GM18507 (cell line): ENCODE results near the gene WWTR1.

Experiments
- DNase-seq: peaks from one replicate; pipeline ENCODE4 v3.0.0; 2011; ENCODE audit warnings: low read depth; ENCODE audit not compliant: insufficient read length; ENCODE audit errors: extremely low spot score
- FAIRE-seq: peaks from 2 replicates; lab custom pipeline; 2011; peaks lifted over from hg19 to GRCh38; lab: Jason Lieb, UNC

Gene WWTR1

DNA sequence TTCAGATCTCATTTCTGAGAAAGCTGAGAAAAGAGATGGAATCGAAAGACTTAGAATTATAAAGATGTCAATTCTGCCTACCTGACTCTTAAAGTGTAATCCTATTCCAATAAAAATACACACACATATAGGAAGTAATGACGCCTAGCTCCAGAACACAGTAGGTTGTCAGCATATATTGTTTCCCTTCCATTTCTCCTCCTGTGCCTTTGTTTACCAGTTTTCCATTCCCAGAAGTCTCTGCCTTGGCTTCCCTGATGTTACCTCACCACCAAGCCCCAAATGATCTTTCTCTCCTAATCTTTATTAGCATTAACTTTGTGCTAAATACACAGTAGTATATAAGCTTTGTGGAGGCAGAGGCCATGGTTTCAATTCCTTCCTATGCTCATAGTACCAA, 143.4 kb downstream of the WWTR1 start:
- DNase-seq (no peak), FAIRE-seq (no peak)

DNA sequence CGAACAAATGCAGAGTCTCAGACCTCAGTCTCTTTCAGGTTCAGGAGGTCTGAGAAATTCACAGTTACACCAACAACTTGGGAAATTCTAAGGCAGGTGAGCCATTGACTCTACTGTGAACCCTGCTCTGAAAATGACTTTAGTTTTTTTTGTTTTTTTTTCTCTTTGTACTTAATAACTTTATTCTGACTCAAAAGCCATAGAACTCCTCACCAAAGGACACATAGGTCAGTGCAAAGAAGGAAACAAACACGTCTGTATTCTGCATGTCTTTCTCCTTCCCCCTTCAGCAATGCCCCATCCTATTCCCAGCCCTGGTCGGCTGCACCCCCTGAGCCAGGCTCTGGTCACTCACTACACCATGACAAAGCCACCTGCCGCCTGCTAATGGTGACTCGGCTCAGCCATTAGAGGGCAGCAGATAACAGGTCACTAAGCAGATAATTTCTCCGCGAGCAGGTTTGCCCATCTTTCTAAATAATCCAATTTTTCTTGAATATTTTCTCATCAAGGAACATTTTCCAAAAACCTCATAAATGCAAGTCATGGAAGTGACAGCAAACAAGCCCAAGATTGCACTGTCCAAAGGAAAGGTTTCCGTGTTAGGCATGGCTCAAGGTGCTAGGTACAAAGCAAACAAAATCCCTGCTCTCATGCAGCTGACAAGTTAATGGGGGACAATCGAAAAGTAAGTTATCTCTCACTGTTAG, 145.6 kb downstream of the WWTR1 start:
- DNase-seq (peak; percentile 47), FAIRE-seq (peak; percentile 75)

DNA sequence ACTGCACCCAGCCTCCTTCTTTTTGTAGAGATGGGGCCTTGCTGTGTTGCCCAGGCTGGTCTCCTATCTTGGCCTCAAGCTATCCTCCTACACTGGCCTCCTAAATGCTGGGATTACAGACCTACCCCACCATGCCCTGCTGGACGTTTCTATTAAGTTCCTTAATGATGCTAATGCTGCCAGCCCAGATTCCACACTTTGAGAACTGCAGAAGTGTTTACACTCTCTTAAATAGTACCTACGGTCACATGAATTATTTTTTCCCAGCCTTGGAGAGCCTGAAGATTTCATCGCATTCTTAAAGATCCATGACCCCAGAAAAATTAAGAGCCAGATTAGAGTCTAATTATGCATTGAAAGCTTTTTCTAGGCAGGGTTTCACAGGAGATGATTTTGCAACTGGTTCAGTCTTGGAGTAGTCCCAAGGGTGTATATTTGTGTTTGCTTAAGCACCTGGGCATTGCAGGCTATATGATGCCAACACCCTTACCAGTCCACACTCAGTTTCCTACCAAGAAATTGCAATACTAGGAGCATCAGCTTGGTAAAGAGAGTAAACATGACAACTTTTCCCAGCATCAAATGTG, 146.7 kb downstream of the WWTR1 start:
- no peak for FAIRE-seq
- DNase-seq = no peak

DNA sequence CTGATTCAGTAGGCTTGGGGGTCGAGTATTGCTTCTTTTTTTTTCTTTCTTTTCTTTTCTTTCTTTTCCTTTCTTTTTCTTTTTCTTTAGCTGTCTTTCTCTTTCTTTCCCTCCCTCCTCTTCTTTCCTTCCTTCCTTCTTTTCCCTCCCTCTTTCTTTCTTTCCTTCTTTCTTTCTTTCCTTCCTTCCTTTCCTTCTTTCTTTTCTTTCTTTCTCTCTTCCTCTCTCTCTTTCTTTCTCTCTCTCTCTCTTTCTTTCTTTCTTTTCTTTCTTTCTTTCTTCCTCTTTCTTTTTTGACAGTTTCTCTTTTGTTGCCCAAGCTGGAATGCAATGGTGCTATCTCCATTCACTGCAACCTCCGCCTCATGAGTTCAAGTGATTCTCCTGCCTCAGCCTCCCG, 147.3 kb downstream of the WWTR1 start:
- DNase-seq (no peak), FAIRE-seq (no peak)

DNA sequence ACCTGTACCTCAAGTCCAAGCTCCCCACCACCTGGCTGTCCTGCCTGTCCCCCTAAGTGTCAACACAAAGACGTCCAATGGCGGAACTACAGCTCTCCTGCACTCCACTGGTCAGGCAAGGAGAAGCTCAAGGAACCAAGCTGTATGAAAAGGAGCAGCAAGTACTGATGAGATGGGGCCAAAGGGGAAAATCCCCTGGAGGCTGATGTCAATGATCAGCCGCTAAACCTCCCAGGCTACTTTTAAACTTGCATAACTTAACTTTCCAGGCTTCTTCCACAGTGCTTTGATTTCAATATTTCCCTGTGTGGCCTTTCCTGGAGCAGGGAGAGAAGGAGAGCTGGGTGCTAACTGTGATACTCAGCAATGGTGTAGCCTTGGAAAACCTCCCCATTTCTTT, 148.3 kb downstream of the WWTR1 start:
- no peak for FAIRE-seq
- DNase-seq = no peak

DNA sequence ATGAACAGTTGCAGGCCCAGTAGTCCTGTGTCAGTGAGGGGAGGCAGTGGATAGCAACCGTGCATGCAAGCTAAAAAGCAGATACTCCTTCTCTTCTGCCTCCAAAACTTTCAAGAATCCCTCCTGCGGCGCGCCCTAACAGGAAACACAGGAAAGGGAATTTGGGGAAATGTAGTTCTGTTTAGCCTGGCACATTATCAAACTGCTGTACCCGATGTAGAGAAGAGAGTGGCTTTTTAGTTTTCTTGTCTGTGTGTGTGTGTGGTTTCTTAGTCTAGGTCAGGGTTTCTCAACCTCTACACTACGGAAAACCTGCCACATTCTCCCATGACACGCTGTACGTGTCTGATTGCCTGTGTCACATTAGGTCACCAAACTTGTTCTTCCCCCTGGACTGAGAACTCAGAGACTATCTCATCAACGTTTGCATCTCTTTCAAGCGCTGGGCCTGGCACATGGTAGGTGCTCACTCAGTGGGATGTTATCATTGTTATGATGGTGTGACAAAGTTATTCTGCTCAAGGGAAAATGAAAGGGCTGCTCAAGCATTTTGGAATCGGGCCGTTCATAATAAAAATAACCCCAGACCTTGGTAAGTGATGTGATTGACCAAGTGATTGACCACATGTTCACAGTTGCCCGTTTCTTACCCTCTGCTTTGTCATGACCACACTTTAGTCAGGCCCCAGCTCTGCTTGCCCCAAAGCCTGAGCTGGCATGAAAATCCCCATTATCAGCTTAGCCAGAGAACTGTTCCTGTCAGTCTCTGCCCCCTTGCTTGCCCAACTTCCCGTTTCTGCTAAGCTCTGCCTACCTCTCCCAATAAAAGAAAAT, 150.1 kb downstream of the WWTR1 start:
- no peak for DNase-seq
- FAIRE-seq = no peak

DNA sequence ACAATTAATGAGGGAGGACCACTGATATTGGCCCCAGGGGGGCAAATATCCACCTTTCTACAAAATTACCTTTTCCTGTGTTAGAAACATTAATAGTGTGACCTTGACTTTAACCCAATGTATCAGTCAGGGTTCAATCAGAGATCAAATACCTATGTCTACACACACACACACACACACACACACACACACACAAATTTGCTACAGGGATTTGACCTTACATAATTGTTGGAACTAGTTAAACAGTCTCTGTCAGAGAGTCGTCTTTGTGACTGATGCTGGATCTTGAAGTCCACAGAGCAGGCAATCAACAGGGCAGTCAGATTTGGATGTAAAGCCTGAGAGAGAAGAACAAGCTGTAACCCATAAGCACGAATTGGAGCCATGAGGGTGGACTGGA, 150.9 kb downstream of the WWTR1 start:
- FAIRE-seq (no peak), DNase-seq (no peak)

DNA sequence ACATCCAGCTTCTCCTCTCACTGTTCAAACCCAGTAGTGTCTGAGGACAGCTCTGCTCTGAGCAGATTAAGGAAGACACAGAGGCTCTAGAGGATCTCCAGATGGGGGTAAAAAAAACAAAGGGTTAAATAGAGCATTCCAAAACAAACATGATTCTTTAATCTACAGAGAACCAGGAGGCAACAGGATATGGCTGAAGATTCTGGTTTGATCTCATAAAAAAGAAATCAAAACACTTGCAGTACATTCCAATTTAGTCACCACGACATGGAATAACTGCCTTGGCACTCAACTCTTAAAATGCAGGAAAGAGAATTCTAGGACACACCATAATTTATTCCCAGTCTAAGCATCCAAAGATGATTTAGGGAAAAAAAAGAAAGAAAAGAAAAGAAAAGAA, 151.3 kb downstream of the WWTR1 start:
- FAIRE-seq (no peak), DNase-seq (no peak)

DNA sequence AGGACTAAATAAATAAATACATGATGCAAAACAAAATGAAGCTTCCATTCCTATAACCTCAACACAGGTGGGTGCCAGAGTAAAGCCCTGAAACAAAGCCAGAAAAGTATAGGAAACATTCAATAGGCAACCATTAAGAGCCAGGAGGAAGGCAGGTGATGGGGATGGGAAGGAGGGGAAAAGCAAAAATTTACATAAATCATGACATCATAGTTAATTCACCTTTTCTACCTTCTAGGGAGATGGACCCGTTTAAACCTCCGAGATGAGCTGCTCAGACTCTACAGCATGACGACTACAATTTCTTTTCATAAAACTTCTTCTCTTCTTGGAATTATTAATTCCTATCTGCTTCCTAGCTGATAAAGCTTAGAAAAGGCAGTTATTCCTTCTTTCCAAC, 155.4 kb downstream of the WWTR1 start:
- DNase-seq = no peak
- FAIRE-seq = no peak

DNA sequence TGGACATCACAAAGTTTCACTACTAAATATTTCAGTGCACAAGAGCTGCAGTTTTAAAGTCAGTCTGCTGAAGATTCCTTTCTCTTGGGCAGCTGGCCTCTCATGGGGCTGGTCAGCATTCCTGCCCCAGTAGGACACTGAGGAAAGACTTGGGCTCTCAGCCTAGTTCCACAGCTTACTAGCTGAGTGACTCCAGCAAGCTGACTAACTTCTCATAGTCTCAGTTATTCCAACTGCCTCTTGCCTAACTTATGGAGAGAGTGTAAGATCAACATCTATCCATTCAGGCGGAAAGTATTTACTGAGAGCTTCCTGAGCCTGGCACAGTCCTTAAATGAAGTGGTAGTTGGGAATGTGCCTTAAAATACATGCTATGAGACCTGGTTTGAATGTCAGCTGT, 156.3 kb downstream of the WWTR1 start:
- no peak for FAIRE-seq

DNA sequence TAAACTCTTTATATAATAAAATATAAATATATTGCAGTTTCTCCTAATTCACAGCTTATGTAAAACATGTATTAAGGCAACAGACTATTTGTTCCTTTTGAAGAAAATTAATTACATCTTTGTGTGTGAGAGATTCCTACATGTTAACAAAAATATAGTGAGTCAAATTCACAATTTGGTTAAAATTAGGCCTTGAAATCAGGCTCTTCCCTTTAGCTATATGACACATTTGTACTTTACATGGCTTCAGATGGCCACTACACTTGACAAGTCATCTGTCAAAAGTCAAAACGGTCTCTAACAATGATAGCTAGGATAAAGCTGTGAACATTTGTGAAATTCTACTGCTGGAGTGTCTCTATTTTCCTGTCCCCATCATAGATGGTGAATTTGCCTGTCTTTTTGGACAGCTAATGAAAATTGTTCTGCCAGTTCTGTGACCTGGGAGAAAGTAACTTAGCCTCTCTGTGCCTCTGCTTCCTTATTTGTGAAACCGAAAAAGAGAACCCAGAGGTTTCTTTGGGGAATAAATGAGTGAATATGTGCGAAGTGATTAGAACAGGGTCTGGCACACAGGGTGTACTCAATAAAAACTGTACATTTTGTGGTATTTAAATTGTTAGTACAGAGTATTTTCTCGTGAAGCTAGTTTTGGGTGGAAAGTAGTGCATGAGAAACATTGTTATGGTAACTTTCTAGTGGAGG, 159.7 kb downstream of the WWTR1 start:
- FAIRE-seq (no peak), DNase-seq (no peak)

More for the DNA sequence above, 156.3 kb downstream of the WWTR1 start:
- no peak for DNase-seq

DNA sequence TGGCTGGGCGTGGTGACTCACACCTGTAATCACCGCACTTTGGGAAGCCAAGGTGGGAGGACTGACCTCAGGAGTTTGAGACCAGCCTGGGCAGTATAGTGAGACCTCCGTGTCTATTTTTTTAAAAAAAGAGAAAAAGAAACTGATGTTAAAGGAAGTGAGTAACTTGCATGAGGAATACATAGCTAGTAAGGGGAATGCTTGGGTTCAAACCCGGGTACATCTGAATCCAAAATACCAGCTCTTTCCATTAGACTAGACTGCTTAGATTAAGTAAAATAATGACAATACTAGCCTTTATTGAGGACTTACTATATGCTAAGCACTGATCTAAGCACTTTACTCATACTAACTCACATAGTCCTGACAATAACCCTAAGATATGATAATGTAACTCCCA, 160.9 kb downstream of the WWTR1 start:
- DNase-seq (no peak), FAIRE-seq (no peak)

DNA sequence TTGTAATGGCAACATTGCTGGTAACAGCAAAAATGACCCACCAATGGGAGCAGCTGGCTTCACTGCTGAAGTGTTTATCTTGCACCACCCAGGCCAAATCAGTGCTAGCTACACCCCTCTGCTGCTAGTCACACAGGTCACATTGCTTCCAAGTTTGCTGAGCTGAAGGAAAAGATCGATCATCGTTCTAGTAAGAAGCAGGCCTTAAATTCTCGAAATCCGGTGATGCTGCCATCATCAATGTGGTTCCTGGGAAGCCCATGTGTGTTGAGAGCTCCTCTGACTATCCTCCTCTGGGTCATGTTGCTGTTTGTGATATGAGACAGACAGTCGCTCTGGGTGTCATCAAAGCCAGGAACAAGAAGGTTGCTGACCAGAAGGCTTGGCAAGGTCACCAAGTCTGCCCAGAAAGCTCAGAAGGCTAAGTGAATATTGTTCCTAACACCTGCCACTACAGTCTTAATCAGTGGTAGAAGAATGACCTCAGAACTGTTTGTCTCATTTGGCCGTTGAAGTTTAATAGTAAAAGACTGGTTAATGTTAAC, 162.2 kb downstream of the WWTR1 start:
- DNase-seq (no peak), FAIRE-seq (no peak)

DNA sequence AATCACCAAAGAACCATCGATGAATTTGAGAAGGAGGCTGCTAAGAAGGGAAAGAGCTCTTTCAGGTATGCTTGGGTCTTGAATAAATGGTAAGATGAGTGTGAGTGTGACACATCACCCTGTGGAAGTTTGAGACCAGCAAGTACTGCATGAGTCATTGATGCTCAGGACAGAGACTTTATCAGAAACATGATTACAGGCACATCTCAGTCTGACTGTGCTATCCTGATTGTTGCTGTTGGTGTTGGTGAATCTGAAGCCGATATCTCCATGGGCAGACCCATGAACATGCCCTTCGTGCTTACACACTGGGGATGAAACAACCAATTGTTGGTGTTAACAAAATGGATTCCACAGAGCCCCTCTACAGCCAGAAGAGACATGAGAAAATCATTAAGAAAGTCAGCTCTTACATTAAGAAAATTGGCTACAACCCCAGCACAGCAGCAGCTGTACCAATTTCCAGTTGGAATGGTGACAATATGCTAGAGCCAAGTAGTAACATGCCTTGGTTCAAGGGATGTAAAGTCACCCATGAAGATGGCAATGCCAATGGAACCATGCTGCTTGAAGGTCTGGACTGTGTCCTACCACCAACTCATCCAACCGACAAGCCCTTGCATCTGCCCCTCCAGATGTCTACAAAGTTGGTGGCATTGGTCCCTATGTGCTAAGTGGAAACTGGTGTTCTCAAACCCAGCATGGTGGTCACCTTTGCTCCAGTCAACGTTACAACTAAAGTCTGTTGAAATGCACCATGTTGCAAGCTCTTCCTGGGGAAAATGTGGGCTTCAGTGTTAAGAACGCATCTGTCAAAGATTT, 162.9 kb downstream of the WWTR1 start:
- FAIRE-seq (no peak), DNase-seq (no peak)

DNA sequence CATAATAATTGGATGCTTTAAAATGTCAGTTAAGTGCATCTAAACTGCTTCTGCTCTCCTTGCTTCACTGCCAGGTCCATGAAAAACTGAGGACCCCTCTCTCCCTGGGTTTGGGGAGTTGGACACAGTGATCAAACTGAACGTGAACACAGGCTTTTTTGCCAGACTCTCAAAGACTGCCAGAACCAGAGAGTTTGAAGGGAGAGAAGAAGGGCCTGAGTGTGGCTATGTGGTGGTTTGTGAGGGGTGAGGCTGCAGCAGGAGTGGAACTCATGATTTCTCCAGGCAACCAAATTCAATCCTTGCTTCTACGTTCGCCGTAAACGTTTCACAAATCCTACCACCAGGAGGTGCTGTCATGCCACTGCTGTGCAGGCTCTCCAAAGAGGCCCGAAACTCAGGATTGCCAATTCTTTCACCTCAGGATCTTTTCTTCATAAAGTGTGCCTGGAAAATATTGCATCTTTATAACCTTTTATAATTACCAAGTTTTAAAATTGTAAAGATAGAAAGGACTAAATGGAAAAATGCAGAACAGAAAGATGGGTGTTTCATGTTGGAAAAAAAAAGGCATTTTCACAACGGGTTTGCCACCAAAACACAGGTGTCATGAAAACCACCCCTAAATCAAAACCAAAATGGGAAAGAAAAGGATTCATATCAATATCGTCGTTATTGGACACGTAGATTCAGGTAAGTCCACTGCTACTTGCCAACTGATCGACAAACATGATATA, 163.6 kb downstream of the WWTR1 start:
- peak; percentile 72 for FAIRE-seq
- DNase-seq = peak; percentile 32

DNA sequence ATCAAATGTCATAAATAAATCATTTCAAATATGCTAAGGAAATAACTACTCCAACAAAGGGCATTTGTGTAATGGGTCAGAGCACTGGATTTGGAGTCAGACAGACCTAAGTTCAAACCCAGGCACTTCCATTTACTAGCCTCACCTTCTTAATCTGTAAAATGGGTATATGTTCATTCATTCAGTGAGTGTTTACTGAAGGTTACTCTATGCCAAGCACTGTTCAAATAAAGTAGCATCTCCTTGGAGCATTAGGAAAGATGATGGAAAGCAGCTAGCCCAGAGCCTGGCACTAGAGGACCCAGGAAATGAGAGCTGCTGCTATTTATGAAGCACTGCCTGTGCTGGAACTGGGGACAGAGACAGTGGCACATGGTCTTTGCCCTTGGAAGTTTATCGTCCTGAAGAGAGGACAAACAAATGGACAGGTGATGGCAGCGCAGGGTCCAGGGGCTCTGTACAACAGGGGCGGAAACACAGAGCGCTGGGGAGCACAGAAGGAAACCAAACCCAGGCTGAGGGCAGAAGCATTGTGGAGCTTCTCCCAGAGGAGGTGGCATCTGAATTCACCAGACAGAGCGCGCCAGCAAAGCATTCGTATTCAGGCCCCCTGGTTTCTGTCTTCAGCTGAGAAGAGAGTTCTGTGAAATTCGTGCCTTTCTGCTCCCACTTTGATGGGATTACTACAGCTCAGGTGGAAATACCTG, 164.4 kb downstream of the WWTR1 start:
- no peak for DNase-seq
- no peak for FAIRE-seq

DNA sequence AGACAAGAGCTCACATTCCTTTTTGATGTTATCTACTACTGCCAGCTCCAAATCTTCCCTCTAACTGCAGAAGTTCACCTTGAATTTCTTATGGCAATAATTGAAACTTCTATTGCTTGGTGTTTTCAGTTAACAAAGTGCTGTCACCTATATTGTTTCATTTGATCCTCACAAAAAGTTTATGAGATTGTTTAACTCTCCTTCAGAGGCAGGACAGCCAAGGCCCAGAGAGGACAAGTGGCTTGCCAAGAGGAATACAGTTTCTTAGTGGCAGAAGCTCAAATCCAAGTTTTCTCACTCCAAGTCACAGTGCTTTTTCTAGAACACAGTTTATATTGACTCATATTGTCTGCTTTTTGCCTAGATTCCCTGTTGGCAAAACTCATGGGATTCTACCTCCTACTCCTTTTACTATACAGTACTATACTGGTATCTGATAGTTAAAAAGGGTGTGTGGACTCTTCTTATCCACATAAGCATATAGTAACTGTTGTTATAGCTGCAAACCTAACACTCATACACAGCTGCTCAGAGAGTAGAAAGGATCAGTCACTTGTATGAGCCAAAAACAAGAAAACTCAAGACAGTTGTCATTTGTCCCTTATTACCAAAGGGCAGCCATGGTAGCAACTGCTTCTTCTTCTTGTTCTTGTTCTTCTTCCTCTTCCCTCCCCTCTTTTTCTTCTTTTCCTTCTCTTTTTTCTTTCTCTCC, 167.4 kb downstream of the WWTR1 start:
- no peak for DNase-seq
- no peak for FAIRE-seq
